Activated CD8-positive, alpha-beta memory T cell treated with anti-CD3 and anti-CD28 coated beads, Interleukin-2, amount 50 U/mL, for 1 hour (primary cell): Measurements from ENCODE around the gene GUCY1B1.

ENCODE experiments used
- DNase-seq: peaks from one replicate; pipeline ENCODE4 v3.0.0-alpha.2; 2020; ENCODE audit errors: extremely low read depth

Gene GUCY1B1

GRCh38 chr4:155758481-155759371, at the start of gene GUCY1B1:
GUCY1B1 (plus strand) TSS chr4:155759021; CDS start chr4:155759141, 120 bp downstream.
- no peak for DNase-seq

- DNase-seq, result no peak
Measured at GRCh38 chr4:155709918-155710317, 48.9 kb upstream of the GUCY1B1 start.

GRCh38 chr4:155711556-155711955, 47.3 kb upstream of the GUCY1B1 start:
- no peak for DNase-seq

- no peak for DNase-seq
Measured at GRCh38 chr4:155712846-155713245, 46.0 kb upstream of the GUCY1B1 start.

- no peak for DNase-seq
Measured at GRCh38 chr4:155713911-155714310, 44.9 kb upstream of the GUCY1B1 start.

DNA sequence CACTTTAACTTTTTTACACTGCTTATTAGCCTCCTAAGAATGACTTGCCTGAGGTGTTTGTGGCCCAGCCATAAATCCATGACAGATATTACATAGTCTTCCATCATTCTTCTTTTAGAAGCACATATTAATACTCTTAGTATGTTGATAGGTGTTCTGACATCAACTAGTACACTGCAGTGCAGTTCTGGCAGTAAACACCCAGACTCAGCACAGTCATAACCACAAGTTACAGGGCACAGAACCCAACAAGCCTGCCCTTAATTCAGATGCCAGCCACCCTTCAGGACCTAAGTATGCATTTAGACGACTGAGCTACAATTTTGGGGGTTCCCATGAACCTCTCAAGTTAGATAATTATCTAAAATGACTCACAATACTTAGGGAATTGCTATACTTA, 36.5 kb upstream of the GUCY1B1 start:
- DNase-seq, result no peak

GRCh38 chr4:155722816-155723499, 35.9 kb upstream of the GUCY1B1 start:
- no peak for DNase-seq

DNA sequence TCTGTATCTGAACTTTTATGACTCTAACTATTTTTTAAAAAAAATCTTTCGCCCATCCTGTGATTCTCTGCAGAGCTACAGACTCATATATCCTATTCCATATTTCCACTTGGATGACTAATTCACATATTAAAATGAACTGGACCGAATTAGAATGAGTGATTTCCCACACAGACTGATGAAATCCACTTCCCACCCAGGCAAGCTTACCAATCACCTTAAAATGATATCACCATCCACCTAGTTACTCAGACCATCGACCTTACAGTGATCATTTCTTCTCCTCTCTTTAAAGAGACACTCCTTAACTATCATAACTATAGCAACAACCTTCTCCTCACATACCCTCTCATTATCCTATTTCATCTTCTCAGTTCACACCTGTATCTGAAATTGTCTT, 34.1 kb upstream of the GUCY1B1 start:
- no peak for DNase-seq

DNA sequence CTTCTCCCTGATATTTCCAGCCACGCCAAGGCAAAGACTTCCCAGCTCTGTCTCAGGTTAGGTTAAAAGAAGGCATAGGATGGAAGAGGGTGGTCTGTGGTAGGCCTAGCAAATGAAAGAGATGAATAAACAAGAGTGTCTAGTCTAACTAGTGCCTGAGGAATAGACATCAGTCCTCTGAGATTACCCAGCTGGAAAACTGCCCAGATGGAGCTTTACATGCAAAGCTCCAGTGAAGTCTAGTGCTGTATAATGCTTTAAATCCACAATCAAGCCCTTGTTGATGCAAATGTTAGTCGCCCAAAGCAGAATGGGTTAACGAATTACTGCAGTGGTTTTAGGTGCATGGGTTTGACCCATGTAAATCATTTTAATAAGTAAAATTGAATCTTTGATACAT, 24.8 kb upstream of the GUCY1B1 start:
- DNase-seq, result no peak

GRCh38 chr4:155734951-155735350, 23.9 kb upstream of the GUCY1B1 start:
- DNase-seq, result no peak

DNA sequence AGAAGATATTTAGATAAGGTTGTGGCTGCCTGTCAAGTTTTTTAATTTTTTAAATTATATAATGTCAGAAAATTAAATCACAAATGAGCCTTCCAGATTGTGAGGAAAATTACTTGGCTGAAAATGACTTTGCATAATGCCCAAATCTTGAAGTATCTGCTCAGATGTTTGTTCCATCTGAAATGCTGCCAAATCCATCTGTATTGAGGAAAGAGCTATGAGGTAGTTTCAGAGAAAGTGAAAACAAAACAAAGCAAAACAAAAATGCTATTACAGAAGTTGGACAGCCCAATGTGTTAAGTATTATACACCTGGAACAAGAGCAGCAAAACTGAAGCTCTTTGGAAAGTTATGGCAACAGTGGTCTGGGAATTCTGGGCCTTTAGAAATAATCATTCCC, 23.3 kb upstream of the GUCY1B1 start:
- DNase-seq, result no peak

- DNase-seq, result no peak
Measured at GRCh38 chr4:155738548-155738947, 20.3 kb upstream of the GUCY1B1 start.

DNA sequence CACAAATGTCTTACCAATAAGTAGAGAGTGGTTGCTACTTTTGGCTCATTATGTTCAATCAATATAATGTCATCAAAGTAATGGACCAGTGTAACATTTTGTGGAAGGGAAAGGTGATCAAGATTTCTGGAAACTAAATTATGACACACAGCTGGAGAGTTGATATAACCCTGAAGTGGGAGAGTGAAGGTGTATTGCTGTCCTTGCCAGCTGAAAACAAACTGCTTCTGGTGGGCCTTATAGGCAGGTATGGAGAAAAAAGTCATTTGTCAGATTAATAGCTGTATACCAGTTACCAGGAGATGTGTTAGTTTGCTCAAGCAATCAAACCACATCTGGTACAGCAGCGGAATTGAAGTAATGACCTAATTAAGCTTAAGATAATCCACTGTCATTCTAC, 17.3 kb upstream of the GUCY1B1 start:
- DNase-seq, result no peak

GRCh38 chr4:155742310-155743015, 16.4 kb upstream of the GUCY1B1 start:
- no peak for DNase-seq

DNA sequence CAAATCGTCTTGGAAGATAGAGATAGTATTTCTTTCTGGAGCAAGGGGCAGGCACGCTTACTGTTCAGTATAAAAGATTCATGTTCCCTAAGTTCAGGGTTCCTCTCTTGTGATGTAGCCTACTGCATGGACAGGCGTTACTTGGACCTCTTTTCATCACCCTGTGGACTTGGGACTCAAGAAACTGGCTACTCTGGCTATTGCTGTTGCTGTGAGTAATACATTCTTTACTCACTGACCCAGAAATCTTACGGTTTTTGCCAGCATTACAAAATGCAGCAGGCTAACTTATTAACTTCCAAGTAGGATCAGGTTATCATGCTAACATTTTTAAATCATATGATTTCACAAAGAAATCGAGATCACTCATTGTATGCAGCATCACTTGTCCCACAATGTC, 12.8 kb upstream of the GUCY1B1 start:
- no peak for DNase-seq

DNA sequence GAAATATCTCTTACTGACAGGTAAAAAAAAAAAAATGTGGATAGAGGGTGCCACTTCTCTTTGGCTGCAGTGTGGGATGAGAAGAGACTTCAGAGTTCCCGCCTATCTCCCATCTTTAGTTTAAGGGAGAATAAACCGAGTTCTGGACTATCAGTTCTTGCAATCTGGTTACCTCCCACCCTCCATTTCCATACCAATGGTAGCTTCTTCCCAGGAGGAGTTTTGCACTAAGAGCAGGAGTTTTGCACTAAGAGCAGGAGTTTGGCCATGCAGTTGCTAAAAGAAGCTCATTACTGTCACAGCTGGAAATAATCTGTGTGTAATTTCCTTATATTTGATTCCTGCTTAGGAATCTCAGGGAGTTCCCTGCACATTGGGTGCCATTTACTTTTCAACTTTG, 10.8 kb upstream of the GUCY1B1 start:
- no peak for DNase-seq

DNA sequence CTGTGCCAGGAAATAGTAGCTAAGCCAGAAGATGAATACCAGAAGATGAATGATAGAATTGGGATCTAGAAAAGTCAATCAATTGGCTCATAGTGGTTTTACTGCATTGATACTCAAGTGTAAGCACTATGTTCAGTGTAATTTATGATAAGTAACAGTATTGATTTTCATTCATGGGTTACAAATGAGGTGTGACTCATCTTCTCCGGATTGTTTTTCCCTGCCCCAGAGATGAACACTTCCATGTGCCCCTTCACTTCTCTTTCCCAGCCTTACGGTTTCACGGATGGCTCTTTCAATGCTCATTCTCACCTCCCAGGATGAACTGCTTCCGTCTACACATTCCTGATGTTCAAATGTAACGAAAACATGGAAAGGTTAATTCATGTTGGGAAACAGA, 9.8 kb upstream of the GUCY1B1 start:
- DNase-seq, result no peak

GRCh38 chr4:155751569-155751968, 7.3 kb upstream of the GUCY1B1 start:
- DNase-seq, result no peak

DNA sequence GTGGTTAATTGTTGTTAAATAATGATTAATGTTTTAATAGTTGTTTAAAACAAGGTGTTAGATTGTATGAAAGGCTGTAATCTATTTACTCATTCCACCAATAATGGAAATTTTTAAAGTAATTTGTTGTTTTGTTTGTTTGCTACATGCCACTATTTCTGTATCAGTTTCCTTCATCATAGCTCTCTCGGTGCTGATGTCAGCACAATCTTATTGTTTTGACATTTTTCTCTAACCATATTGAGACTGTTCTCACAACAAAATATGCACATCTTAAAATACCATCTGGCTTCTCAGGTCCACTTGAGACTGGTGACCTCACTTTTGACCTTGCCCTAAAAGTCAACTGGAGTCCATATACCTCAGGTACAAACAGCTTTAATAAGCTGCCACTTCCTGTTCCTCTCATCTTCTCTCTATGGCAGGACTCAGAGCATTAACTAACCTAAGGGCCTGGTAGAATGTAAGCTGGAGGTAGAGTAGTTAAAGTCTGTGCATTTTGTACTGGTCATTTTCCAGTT, 1.0 kb upstream of the GUCY1B1 start:
- no peak for DNase-seq

DNA sequence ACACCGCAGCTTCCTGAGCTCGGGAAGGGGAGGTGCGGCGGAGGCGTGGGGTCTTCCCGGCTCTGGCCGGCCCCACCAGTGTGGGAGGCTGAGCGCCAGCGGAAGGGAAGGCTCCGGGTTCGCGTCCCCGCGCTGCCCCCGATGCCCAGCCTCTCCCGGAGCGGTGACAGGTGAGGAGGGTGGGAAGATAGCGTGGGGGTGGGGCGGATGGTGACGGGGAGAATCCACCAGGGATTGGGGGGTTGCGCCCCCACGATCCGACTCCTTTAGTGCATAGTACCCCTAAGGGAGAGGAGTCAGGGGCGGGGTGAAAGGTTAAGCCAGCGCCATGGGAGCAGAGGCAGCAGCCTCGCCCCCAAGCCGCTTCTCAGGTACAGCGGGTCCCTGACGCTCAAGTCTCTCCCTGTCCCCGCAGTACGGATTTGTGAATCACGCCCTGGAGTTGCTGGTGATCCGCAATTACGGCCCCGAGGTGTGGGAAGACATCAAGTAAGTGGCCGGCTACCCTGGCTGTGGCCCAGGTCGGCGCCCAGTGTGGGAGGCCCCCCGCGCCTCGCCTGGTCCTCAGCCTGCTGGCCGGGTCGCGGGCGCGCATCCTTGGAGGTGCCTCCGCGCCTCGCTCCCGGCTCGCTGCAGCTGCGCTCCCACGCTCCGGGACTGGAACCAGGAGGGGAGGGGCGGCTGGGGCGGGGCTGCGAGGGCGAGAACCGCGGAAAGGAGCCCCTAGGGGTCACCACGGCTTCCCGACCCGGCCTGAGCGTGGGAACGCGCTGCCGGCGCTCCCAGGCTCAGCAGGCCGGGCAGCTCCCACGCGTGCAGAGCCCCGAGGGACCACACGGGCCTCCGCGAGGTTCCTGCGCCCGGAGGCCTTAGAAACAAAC, 791 bp downstream of the GUCY1B1 start:
- DNase-seq, result no peak

DNA sequence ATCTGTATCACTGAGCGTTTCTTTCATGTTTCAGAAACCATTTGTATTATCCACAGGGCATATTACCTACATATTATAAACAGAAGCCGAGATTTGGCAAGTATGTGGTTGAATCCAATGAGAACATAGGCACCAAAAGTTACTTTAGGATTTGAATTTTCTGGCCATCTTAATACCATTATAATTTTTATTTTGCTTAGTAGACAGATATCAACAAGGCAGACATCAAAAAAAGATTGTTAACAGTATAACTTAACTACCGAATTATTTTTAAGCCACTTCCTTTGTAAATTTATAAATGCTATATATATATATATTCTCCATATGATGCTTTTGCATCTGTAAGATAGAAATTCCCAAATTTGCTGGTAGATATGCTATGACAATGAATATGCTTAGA, 2.2 kb downstream of the GUCY1B1 start:
- DNase-seq, result no peak
